Bronchial epithelial cell (primary cell): Measurements from ENCODE around the gene ZEB1. TPM values are rescaled to one million over a fixed set of nuclear protein-coding genes. Genes with fewer than 3 reads are reported as not detected.

Experiments used
- DNase-seq: peaks from one replicate; pipeline ENCODE4 v3.0.0-alpha.2; 2010; ENCODE audit warnings: low read depth
- FAIRE-seq: peaks from 2 replicates; lab custom pipeline; 2011; peaks lifted over from hg19 to GRCh38; lab: Jason Lieb, UNC
- H3K27me3 ChIP-seq: 2 replicates; pipeline ENCODE4 v1.5.1; 2011; ENCODE audit warnings: low read length; ENCODE audit not compliant: control insufficient read depth, insufficient read depth
- H3K36me3 ChIP-seq: 2 replicates; pipeline ENCODE4 v1.5.1; 2011; ENCODE audit warnings: low read length; ENCODE audit not compliant: control insufficient read depth, insufficient read depth
- H3K4me3 ChIP-seq: 2 replicates; pipeline ENCODE4 v1.5.1; 2011; ENCODE audit warnings: mild to moderate bottlenecking, low read depth, low read length, control low read depth
- total RNA-seq: library from RNA; depleted of rRNA; stranded (reverse); fragments of >200 nt; gene quantifications from 2 replicates; pipeline ENCODE4 v1.2.1, GENCODE V29; 2014
- TF ChIP-seq, protein P1 (sequence below): IDR thresholded peaks from 2 replicates; pipeline ENCODE4 v1.5.1; 2011; ENCODE audit warnings: mild to moderate bottlenecking, moderate library complexity, low read length, control low read depth, inconsistent platforms; ENCODE audit not compliant: insufficient read depth, severe bottlenecking

Gene ZEB1
- total RNA-seq, 1 donor from 2014 or later: 2.6 TPM

DNA sequence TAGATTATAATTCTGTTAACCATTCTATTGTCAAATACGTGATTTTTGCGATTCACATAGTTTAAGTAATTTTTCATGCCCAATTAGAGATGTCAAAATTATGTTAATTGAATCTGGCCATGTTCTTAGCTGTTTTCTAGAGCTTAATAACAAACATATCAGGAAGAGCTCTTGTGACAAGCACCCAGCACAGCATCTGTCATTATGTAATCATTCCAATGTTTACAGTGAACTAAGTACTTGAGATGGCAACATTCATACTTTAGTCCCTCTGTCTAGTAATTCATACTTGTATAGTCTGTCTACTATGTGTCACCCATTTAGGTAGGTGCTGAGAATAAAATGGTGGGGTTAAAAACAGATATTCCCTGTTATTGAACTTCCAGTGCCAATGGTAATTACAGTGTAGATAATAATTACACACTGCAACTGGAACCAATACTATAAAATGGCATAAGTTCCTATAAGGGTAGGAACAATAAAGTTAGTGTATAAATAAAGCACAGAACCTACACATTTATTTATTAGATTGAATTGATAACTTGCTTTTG, 55.2 kb downstream of the ZEB1 start:
- no peak for FAIRE-seq

DNA sequence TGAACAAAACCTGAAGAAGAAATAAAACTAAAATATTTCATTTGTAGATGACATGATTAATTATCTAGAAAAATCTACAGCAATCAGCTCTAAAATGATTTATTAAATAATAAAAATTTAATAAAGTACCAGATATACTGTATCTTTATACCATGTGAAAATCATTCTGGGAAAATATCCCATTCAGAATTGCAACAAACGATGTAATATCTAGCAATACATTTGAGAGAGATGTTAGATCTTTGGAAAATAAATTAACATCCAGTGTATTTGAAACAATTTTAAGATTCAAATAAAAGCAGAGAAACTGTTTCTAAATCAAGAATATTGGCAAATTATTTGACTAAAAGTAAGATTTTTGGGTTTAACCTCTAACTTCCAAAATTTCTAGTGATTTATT, 62.2 kb downstream of the ZEB1 start:
- TF ChIP-seq, protein P1, sequence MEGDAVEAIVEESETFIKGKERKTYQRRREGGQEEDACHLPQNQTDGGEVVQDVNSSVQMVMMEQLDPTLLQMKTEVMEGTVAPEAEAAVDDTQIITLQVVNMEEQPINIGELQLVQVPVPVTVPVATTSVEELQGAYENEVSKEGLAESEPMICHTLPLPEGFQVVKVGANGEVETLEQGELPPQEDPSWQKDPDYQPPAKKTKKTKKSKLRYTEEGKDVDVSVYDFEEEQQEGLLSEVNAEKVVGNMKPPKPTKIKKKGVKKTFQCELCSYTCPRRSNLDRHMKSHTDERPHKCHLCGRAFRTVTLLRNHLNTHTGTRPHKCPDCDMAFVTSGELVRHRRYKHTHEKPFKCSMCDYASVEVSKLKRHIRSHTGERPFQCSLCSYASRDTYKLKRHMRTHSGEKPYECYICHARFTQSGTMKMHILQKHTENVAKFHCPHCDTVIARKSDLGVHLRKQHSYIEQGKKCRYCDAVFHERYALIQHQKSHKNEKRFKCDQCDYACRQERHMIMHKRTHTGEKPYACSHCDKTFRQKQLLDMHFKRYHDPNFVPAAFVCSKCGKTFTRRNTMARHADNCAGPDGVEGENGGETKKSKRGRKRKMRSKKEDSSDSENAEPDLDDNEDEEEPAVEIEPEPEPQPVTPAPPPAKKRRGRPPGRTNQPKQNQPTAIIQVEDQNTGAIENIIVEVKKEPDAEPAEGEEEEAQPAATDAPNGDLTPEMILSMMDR: no peak
- H3K4me3 ChIP-seq: no peak overlapping the region
- no peaks in the 10 kb centered on the region for H3K27me3 ChIP-seq
- H3K36me3 ChIP-seq: no peaks in the 10 kb centered on the region
- DNase-seq (no peak), FAIRE-seq (no peak)

More for the DNA sequence above, 55.2 kb downstream of the ZEB1 start:
- TF ChIP-seq, protein P1: no peak
- no peak overlapping the region for H3K4me3 ChIP-seq
- no peaks in the 10 kb centered on the region for H3K36me3 ChIP-seq
- H3K27me3 ChIP-seq: no peaks in the 10 kb centered on the region
- no peak for DNase-seq

DNA sequence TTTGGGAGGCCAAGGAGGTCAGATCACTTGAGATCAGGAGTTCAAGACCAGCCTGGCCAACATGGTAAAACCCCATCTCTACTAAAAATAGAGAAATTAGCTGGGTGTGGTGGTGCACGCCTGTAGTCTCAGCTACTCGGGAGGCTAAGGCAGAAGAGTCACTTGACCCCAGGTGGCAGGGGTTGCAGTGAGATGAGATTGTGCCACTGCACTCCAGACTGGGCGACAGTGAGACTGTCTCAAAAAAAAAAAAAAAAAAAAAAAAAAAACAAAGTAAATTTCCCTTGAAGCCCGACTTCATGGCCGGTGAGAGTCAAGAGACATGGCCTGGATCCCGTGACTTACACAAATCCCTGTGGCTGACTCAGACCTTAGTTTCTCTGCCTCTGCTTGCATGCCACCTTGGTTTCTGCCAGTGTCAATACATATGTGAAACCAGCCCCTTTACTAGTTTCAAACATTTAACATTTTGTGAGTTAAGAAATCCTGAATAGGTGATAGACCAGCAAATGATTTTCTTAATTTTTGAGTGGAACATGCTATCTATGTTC, 62.8 kb downstream of the ZEB1 start:
- H3K4me3 ChIP-seq: no peak overlapping the region
- FAIRE-seq (no peak), DNase-seq (peak; percentile 33)
- TF ChIP-seq, protein P1: no peak
- H3K27me3 ChIP-seq: no peaks in the 10 kb centered on the region
- no peaks in the 10 kb centered on the region for H3K36me3 ChIP-seq

DNA sequence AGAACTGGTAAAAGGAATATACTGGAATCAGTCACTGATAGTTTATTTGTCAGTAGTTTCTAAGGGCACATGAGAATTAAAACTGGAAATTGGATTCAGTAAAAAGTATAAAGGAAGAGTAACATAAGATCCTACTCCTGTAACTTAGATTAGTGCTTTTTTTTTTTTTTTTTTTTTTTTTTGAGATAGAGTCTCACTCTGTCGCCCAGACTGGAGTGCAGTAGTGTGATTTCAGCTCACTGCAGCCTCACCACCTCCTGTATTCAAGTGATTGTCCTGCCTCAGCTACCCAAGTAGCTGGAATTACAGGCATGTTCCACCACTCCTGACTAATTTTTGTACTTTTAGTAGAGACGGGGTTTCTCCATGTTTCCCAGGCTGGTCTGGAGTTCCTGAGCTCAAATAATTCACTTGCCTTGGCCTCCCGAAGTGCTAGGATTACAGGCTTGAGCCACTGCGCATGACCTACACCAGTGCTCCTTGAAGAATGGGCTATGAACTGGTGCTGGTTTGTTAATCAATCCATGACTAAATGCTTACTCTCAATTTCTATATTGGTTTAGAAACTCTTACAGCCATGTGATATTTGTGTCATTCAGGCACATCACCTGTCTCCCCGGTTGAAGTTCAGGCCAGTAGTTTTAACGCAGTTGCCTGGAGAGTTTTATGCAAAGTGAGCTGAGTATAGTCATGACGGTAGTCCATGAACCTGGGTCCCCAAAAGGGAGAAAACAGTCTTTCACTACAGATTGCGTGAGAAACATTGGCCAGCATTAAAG, 65.0 kb downstream of the ZEB1 start:
- Histone ChIP-seq H3K36me3 (no peaks in the 10 kb centered on the region), H3K4me3 (no peak overlapping the region), H3K27me3 (no peaks in the 10 kb centered on the region)
- TF ChIP-seq, protein P1: no peak
- DNase-seq: no peak
- FAIRE-seq: peak; percentile 13

DNA sequence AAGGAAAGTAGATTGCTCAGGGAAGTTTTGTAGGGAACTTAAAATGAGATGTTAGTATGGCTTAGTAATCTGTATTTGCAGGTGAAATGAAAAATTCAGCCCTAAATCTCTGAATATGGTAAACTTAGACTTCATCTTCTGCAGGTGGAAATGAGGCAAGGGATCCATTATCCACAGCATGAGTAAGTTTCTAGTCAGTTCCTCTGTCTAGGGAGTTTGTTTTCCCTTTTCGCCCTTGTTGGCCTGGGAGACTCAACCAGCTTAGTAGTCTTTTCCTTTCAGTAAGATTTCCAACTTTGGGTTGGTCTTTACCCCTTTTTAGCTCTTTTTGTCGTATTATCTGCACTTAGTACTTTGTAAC, 65.6 kb downstream of the ZEB1 start:
- no peaks in the 10 kb centered on the region for H3K36me3 ChIP-seq
- no peak overlapping the region for H3K4me3 ChIP-seq
- H3K27me3 ChIP-seq: no peaks in the 10 kb centered on the region
- FAIRE-seq: no peak
- no peak for DNase-seq
- TF ChIP-seq, protein P1: no peak
